ENCODE results near the gene DPP10. TPM values are rescaled to one million over a fixed set of nuclear protein-coding genes. Genes with fewer than 3 reads are reported as not detected.

The DPP10 gene
- total RNA-seq, 4 donors from 2014 or later: 1.9 to 4.6 (median 3.9) TPM

DNA sequence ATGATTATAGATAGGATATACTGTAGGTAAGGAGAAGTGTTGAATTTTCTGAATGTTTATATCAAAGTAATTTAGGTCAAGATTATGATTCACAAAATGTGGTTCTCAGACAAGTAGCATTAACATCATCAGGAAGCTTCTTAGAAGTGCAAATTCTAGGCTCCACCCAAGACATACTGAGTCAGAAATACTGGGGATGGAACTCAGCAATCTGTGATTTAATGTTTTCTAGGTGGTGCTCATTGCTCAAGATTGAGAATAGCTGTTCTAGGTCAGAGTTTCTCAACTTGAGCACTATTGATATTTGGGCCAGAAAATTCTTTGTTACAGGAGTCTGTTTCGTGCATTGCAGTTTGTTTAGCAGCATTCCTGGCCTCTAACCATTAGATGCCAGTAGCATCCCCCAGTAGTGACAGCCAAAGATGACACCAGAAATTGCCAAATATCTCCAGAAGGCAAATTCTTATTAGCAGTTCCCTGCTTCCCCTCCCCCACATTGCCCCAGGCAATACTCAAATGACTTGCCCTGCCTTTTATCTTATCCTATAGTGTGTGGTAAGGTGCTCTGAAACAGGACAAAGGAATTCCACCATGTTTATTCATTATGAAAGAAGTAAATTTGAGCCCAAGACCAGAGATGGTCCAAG, 1001.2 kb downstream of the DPP10 start:
- Histone ChIP-seq H3K36me3 (no peaks in the 10 kb centered on the region), H3K9me3 (peaks cover 0 to 7% (median 0%) of the 10 kb centered on the region in 3 donors), H3K27ac (no peak overlapping the region), H3K4me3 (no peak overlapping the region), H3K27me3 (no peaks in the 10 kb centered on the region), H3K4me1 (no peaks in the 10 kb centered on the region)
- 33 to 100% methylated on average over 1 of the region's 1 CpG for WGBS, 2 donors (ENCODE audit: low coverage in 1 of 2)
- TF ChIP-seq EP300 (IDR thresholded peaks at IDR 0.05) (no peak), POLR2A (IDR thresholded peaks at IDR 0.05) (no peak)
- ATAC-seq: no peak

DNA sequence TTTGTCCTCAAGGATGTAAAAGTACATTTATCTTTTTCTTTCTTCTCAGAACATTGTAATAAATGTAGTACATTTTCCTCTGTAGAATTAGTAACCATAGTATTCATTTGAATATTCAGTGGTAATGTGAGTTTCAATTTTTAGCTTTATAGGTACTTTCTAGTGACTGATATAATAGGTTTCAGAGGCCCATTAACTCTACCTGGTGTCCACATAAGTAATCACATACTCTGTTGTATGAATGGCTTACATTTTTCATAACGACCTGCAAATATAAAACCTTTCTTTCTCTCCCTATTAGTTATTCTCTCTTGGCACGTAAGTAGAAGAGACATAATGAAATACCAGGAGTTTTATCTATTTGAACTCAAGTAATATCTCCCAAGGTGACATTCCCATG, 1017.6 kb downstream of the DPP10 start:
- WGBS, 2 donors (ENCODE audit: low coverage in 1 of 2): 70 to 72% methylated on average over 2 of the region's 2 CpGs
- no peak overlapping the region for H3K27ac ChIP-seq
- no peak for ATAC-seq

DNA sequence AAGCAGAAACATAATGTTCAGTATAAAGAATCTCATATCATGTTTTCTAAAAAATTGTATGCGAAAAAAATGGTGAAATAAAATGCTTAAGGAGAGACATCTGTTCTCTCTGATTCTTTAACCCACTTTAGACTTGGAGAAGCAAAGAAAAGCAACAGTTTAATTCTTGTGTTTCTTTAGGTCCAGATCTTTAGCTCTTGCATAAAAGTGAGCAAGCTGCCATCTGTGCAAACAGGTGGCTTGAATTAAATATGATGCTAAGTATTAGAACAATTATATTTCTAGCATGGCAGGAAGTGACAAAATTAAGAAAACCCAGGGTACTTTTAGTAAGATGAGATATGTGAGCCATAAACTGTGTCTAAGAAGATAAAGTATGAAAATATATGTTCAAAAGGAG, 1038.3 kb downstream of the DPP10 start:
- no peak overlapping the region for H3K4me3 ChIP-seq
- H3K36me3 ChIP-seq: no peaks in the 10 kb centered on the region
- no peaks in the 10 kb centered on the region for H3K27me3 ChIP-seq
- no peak overlapping the region for H3K27ac ChIP-seq
- peaks cover 0 to 5% (median 0%) of the 10 kb centered on the region in 3 donors for H3K9me3 ChIP-seq
- no peak for TF ChIP-seq POLR2A (IDR thresholded peaks at IDR 0.05)
- TF ChIP-seq, protein P1, sequence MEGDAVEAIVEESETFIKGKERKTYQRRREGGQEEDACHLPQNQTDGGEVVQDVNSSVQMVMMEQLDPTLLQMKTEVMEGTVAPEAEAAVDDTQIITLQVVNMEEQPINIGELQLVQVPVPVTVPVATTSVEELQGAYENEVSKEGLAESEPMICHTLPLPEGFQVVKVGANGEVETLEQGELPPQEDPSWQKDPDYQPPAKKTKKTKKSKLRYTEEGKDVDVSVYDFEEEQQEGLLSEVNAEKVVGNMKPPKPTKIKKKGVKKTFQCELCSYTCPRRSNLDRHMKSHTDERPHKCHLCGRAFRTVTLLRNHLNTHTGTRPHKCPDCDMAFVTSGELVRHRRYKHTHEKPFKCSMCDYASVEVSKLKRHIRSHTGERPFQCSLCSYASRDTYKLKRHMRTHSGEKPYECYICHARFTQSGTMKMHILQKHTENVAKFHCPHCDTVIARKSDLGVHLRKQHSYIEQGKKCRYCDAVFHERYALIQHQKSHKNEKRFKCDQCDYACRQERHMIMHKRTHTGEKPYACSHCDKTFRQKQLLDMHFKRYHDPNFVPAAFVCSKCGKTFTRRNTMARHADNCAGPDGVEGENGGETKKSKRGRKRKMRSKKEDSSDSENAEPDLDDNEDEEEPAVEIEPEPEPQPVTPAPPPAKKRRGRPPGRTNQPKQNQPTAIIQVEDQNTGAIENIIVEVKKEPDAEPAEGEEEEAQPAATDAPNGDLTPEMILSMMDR (IDR thresholded peaks at IDR 0.05): no peak
- TF ChIP-seq POLR2AphosphoS5 (IDR thresholded peaks at IDR 0.05): no peak
- TF ChIP-seq EP300 (IDR thresholded peaks at IDR 0.05): no peak
- H3K4me1 ChIP-seq: no peaks in the 10 kb centered on the region
- ATAC-seq: no peak
- WGBS, 2 donors (ENCODE audit: low coverage in 1 of 2): 33 to 60% methylated on average over 1 of the region's 1 CpG

More for the DNA sequence above, 1017.6 kb downstream of the DPP10 start:
- peaks cover 0 to 14% (median 0%) of the 10 kb centered on the region in 3 donors for H3K9me3 ChIP-seq
- H3K36me3 ChIP-seq: no peaks in the 10 kb centered on the region
- H3K27me3 ChIP-seq: no peaks in the 10 kb centered on the region
- no peaks in the 10 kb centered on the region for H3K4me1 ChIP-seq
- H3K4me3 ChIP-seq: no peak overlapping the region
- TF ChIP-seq POLR2AphosphoS5 (IDR thresholded peaks at IDR 0.05): no peak
- no peak for TF ChIP-seq POLR2A (IDR thresholded peaks at IDR 0.05)
- TF ChIP-seq EP300 (IDR thresholded peaks at IDR 0.05): no peak
- TF ChIP-seq, protein P1 (IDR thresholded peaks at IDR 0.05): no peak

DNA sequence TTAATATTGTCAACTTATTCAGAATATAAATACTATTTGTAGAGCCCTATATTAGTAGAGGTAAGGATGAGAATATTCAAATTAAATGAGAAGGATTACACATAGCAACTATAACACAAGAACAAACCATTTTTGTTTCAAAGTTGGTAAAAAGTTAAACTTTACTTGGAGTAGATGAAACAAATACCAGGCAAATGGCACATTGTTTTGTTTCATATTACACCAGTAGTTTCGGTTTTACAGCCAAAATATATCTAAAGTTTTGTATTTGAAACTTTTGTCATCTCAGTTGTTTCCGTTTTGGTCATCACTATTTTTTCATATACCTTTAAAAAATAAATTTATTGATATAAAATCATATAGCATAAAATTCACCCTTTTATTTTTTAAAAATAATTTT, 1039.4 kb downstream of the DPP10 start:
- H3K4me3 ChIP-seq: no peak overlapping the region
- WGBS, 2 donors (ENCODE audit: low coverage in 1 of 2): 86 to 89% methylated on average over 2 of the region's 2 CpGs
- H3K4me1 ChIP-seq: no peaks in the 10 kb centered on the region
- H3K36me3 ChIP-seq: no peaks in the 10 kb centered on the region
- H3K27me3 ChIP-seq: no peaks in the 10 kb centered on the region
- H3K9me3 ChIP-seq: no peaks in the 10 kb centered on the region
- TF ChIP-seq EP300 (IDR thresholded peaks at IDR 0.05) (no peak), POLR2AphosphoS5 (IDR thresholded peaks at IDR 0.05) (no peak), POLR2A (IDR thresholded peaks at IDR 0.05) (no peak)
- TF ChIP-seq, protein P1 (IDR thresholded peaks at IDR 0.05): no peak
- no peak overlapping the region for H3K27ac ChIP-seq
- ATAC-seq: no peak

DNA sequence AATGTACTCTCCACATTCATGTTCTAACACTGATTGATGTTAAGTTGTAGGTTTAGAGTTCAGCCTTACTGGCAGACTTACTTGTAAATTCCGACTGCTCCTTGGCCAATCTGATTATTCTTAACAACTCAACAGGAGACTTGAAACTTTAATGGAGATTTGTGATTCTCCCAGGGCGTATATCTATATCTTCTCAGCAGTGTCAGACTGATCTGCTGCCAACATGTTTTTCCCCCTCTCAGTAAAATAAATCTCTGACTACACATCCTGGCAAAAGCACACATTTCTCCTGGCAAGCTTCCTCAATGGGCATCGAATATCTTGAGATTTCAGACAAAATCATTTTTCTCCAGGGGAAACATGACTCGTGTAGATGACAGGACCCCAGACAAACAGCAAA, 1041.2 kb downstream of the DPP10 start:
- H3K9me3 ChIP-seq: no peaks in the 10 kb centered on the region
- no peaks in the 10 kb centered on the region for H3K36me3 ChIP-seq
- ATAC-seq: no peak
- H3K4me3 ChIP-seq: no peak overlapping the region
- no peaks in the 10 kb centered on the region for H3K4me1 ChIP-seq
- H3K27me3 ChIP-seq: no peaks in the 10 kb centered on the region
- H3K27ac ChIP-seq: no peak overlapping the region
- 27 to 33% methylated on average over 4 of the region's 4 CpGs for WGBS, 2 donors (ENCODE audit: low coverage in 1 of 2)
- no peak for TF ChIP-seq POLR2A (IDR thresholded peaks at IDR 0.05)
- no peak for TF ChIP-seq EP300 (IDR thresholded peaks at IDR 0.05)
- TF ChIP-seq, protein P1 (IDR thresholded peaks at IDR 0.05): no peak
- TF ChIP-seq POLR2AphosphoS5 (IDR thresholded peaks at IDR 0.05): no peak
